DND-41 (cell line): ENCODE data around the gene CTAG2.
"Not testable (repeated sequence)": the region's sequence is repeated elsewhere in the genome, so short reads cannot be mapped to it uniquely, and the experiment has no call there.

ENCODE experiments used
- ATAC-seq: fragments of 200-7000 bp; cut with Tn5 transposase; 3 replicates; pipeline ENCODE4 v1.9.1; 2021; ENCODE audit warnings: low read depth; ENCODE audit not compliant: insufficient read depth
- DNase-seq: peaks from one replicate; pipeline ENCODE4 v3.0.0-alpha.2; 2020
- H2AFZ ChIP-seq: 2 replicates; pipeline ENCODE4 v1.6.0; 2012; ENCODE audit warnings: low read depth, low read length
- H3K27ac ChIP-seq: 2 replicates; pipeline ENCODE4 v1.5.1; 2012; ENCODE audit warnings: low read length, inconsistent platforms
- H3K27me3 ChIP-seq: fragments of 200-600 bp; sonication (generic); 2 replicates; pipeline ENCODE4 v1.6.0; 2012; ENCODE audit warnings: low read length, mild to moderate bottlenecking, inconsistent platforms; ENCODE audit not compliant: insufficient read depth, poor library complexity
- H3K36me3 ChIP-seq: 2 replicates; pipeline ENCODE4 v1.5.1; 2012; ENCODE audit warnings: low read length, inconsistent platforms; ENCODE audit not compliant: insufficient read depth
- H3K4me1 ChIP-seq: 2 replicates; pipeline ENCODE4 v1.5.1; 2012; ENCODE audit warnings: mild to moderate bottlenecking, low read length; ENCODE audit not compliant: insufficient read depth
- H3K4me2 ChIP-seq: 2 replicates; pipeline ENCODE4 v1.6.0; 2012; ENCODE audit warnings: mild to moderate bottlenecking, moderate library complexity, low read length, inconsistent platforms; ENCODE audit not compliant: insufficient read depth
- H3K4me3 ChIP-seq, 2 experiments: fragments of 200-600 bp in 1 of 2; shearing (Covaris generic) in 1 of 2; 2 replicates each; pipeline ENCODE4 v1.5.1; 2012 to 2016; ENCODE audit warnings: inconsistent platforms in 2 of 2, low read length in 2 of 2, mild to moderate bottlenecking in 2 of 2, low read depth in 1 of 2, moderate library complexity in 1 of 2
- H3K79me2 ChIP-seq: 2 replicates; pipeline ENCODE4 v1.6.0; 2012; ENCODE audit warnings: low read length, inconsistent platforms; ENCODE audit not compliant: insufficient read depth
- H3K9ac ChIP-seq: 2 replicates; pipeline ENCODE4 v1.6.0; 2012; ENCODE audit warnings: low read depth, mild to moderate bottlenecking, inconsistent platforms, low read length, moderate library complexity
- H3K9me3 ChIP-seq: 2 replicates; pipeline ENCODE4 v1.5.1; 2012; ENCODE audit warnings: low read length, moderate library complexity, mild to moderate bottlenecking, inconsistent platforms; ENCODE audit not compliant: insufficient read depth, severe bottlenecking
- H4K20me1 ChIP-seq: 2 replicates; pipeline ENCODE4 v1.6.0; 2012; ENCODE audit warnings: low read length; ENCODE audit not compliant: insufficient read depth
- EZH2 ChIP-seq: IDR thresholded peaks from 3 replicates; pipeline ENCODE4 v1.6.1; 2012; ENCODE audit warnings: borderline replicate concordance, low read depth, mild to moderate bottlenecking, moderate library complexity, low read length, inconsistent platforms; ENCODE audit not compliant: severe bottlenecking
- TF ChIP-seq, protein P1 (sequence below): IDR thresholded peaks from 2 replicates; pipeline ENCODE4 v1.5.1; 2012; ENCODE audit warnings: borderline replicate concordance, low read length, moderate library complexity, mild to moderate bottlenecking; ENCODE audit not compliant: poor library complexity, severe bottlenecking; ENCODE audit errors: extremely low read depth

Gene CTAG2

DNA sequence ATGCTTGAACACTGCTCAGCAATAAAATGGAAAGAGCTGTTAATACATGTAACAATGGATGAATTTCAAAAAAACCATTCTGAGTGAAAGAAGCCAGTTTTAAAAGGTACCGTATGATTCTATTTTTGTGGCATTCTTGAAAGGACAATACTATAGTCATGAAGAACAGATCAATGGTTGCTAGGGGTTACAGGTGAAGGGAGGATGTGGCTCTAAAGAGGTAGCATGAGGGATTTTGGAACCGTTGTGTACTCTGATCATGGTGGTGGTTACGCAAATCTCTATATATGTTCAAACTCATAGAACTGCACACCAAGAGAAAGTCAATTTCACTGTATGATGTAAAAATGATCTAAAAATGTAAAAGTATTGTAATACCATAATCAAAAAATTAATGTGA, 40.0 kb upstream of the CTAG2 start:
- H3K36me3 ChIP-seq = peaks cover 37% of the 10 kb centered on the region
- ATAC-seq = no peak
- H4K20me1 ChIP-seq = no peaks in the 10 kb centered on the region
- no peaks in the 10 kb centered on the region for H3K79me2 ChIP-seq
- H3K27ac ChIP-seq = no peak overlapping the region
- H2AFZ ChIP-seq = no peak overlapping the region
- no peak overlapping the region for H3K4me2 ChIP-seq
- no peak overlapping the region for H3K9ac ChIP-seq
- no peaks in the 10 kb centered on the region for H3K4me1 ChIP-seq
- DNase-seq = no peak
- no peaks in the 10 kb centered on the region for H3K27me3 ChIP-seq
- TF ChIP-seq, protein P1, sequence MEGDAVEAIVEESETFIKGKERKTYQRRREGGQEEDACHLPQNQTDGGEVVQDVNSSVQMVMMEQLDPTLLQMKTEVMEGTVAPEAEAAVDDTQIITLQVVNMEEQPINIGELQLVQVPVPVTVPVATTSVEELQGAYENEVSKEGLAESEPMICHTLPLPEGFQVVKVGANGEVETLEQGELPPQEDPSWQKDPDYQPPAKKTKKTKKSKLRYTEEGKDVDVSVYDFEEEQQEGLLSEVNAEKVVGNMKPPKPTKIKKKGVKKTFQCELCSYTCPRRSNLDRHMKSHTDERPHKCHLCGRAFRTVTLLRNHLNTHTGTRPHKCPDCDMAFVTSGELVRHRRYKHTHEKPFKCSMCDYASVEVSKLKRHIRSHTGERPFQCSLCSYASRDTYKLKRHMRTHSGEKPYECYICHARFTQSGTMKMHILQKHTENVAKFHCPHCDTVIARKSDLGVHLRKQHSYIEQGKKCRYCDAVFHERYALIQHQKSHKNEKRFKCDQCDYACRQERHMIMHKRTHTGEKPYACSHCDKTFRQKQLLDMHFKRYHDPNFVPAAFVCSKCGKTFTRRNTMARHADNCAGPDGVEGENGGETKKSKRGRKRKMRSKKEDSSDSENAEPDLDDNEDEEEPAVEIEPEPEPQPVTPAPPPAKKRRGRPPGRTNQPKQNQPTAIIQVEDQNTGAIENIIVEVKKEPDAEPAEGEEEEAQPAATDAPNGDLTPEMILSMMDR = no peak
- no peak for TF ChIP-seq EZH2
- H3K9me3 ChIP-seq = no peaks in the 10 kb centered on the region
- no peak overlapping the region for H3K4me3 ChIP-seq

DNA sequence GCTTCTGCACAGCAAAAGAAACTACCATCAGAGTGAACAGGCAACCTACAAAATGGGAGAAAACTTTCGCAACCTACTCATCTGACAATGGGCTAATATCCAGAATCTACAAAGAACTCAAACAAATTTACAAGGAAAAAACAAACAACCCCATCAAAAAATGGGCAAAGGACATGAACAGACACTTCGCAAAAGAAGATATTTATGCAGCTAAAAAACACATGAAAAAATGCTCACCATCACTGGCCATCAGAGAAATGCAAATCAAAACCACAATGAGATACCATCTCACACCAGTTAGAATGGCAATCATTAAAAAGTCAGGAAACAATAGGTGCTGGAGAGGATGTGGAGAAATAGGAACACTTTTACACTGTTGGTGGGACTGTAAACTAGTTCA, 37.1 kb upstream of the CTAG2 start:
- not testable (repeated sequence) for H3K4me1 ChIP-seq, H3K4me3 ChIP-seq, H2AFZ ChIP-seq, H3K9ac ChIP-seq, H3K27ac ChIP-seq, H3K79me2 ChIP-seq, ATAC-seq, H3K27me3 ChIP-seq, H3K9me3 ChIP-seq, H3K4me2 ChIP-seq, H4K20me1 ChIP-seq, DNase-seq, H3K36me3 ChIP-seq

DNA sequence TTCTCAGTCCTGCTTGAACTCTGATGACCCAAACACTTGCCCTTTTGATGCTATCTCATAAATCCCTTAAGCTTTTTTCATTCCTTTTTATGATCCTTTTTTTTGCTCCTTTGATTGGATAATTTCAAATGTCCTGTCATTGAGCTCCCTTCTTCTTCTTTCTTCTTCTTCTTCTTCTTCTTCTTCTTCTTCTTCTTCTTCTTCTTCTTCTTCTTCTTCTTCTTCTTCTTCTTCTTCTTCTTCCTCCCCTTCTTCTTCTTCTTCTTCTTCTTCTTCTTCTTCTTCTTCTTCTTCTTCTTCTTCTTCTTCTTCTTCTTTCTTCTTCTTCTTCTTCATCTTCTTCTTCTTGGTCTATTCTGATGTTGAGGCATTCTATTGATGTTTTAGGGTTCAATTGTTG, 18.7 kb upstream of the CTAG2 start:
- H2AFZ ChIP-seq, H3K9me3 ChIP-seq, ATAC-seq, H3K4me2 ChIP-seq, H3K4me3 ChIP-seq, H3K9ac ChIP-seq, H3K27me3 ChIP-seq, DNase-seq, H4K20me1 ChIP-seq, H3K79me2 ChIP-seq, H3K27ac ChIP-seq, H3K4me1 ChIP-seq: not testable (repeated sequence)
- H3K36me3 ChIP-seq = peaks cover 10% of the 10 kb centered on the region; the same call in 1 of the 2 replicates

DNA sequence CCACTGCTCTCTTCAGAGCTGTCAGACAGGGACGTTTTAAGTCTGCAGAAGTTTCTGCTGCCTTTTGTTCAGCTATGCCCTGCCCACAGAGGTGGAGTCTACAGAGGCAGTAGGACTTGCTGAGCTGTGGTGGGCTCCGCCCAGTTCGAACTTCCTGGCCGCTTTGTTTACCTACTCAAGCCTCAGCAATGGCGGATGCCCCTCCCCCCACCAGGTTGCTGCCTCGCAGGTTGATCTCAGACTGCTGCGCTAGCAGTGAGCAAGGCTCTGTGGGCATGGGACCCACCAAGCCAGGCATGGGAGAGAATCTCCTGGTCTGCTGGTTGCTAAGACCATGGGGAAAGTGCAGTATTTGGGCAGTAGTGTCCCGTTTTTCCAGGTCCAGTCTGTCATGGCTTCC, 17.5 kb upstream of the CTAG2 start:
- H3K4me2 ChIP-seq, H3K4me3 ChIP-seq, H3K36me3 ChIP-seq, H3K9ac ChIP-seq, H3K4me1 ChIP-seq, ATAC-seq, H3K27me3 ChIP-seq, H4K20me1 ChIP-seq, H2AFZ ChIP-seq, H3K9me3 ChIP-seq, H3K27ac ChIP-seq, H3K79me2 ChIP-seq: not testable (repeated sequence)
- peak; percentile 21 for DNase-seq

DNA sequence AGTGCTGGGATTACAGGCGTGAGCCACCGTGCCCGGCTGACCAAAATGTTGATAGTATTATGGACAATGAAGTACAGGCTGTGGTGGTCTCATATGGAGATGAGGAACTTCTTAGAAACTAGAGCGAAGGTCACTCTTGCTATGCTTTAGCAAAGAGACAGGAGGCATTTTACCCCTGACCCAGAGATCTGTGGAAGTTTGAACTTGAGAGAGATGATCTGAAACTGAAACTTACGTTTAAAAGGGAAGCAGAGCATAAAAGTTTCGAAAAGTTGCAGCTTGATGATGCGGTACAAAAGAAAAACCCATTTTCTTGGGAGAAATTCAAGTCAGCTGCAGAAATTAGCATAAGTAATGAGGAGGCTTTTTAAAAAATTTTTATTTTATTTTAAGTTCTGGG, 8.5 kb upstream of the CTAG2 start:
- peaks cover 3% of the 10 kb centered on the region for H3K9me3 ChIP-seq
- no peak overlapping the region for H3K4me2 ChIP-seq
- no peak overlapping the region for H3K9ac ChIP-seq

More for the DNA sequence above, 8.5 kb upstream of the CTAG2 start:
- H3K4me1 ChIP-seq = peaks cover 9% of the 10 kb centered on the region
- DNase-seq (no peak), ATAC-seq (no peak)
- no peak overlapping the region for H2AFZ ChIP-seq
- no peak overlapping the region for H3K27ac ChIP-seq
- no peak for TF ChIP-seq EZH2
- TF ChIP-seq, protein P1 = no peak
- H3K27me3 ChIP-seq = no peaks in the 10 kb centered on the region
- no peaks in the 10 kb centered on the region for H3K36me3 ChIP-seq
- no peaks in the 10 kb centered on the region for H4K20me1 ChIP-seq
- no peak overlapping the region for H3K4me3 ChIP-seq
- no peaks in the 10 kb centered on the region for H3K79me2 ChIP-seq
